HL-60 (cell line): ENCODE data around the gene KIAA0319L.

Experiments
- DNase-seq, 2 experiments: peaks; one replicate each; pipeline ENCODE4 v3.0.0-alpha.2; 2010 to 2020; ENCODE audit warnings: low read depth in 1 of 2, low spot score in 1 of 2
- H3K27ac ChIP-seq: fragments of 250-450 bp; sonication (Bioruptor Pico); replicated peaks from 2 replicates; pipeline ENCODE4 v1.5.1; 2020; ENCODE audit warnings: mild to moderate bottlenecking, moderate library complexity
- H3K27me3 ChIP-seq: fragments of 250-450 bp; sonication (Bioruptor Pico); 2 replicates; pipeline ENCODE4 v1.5.1; 2021; ENCODE audit warnings: mild to moderate bottlenecking, moderate library complexity; ENCODE audit not compliant: insufficient read depth, poor library complexity, severe bottlenecking
- H3K4me3 ChIP-seq: replicated peaks from 2 replicates; pipeline ENCODE4 v1.5.1; 2011; ENCODE audit warnings: mild to moderate bottlenecking, control low read depth, low read length; ENCODE audit not compliant: insufficient read depth
- CTCF ChIP-seq: IDR thresholded peaks from one replicate; pipeline ENCODE4 v1.5.1; 2011; ENCODE audit warnings: low read length, control low read depth, inconsistent platforms; ENCODE audit not compliant: insufficient read depth
- GABPA ChIP-seq: IDR thresholded peaks from 2 replicates; pipeline ENCODE4 v1.6.1; 2012; ENCODE audit warnings: low read depth
- POLR2AphosphoS5 ChIP-seq: IDR thresholded peaks from 2 replicates; pipeline ENCODE4 v1.6.1; 2012; ENCODE audit warnings: low read depth
- REST ChIP-seq: IDR thresholded peaks from 2 replicates; pipeline ENCODE4 v1.6.1; 2012; ENCODE audit warnings: low read depth; ENCODE audit not compliant: insufficient replicate concordance
- SPI1 ChIP-seq: IDR thresholded peaks from 2 replicates; pipeline ENCODE4 v1.6.1; 2012; ENCODE audit warnings: low read depth, mild to moderate bottlenecking, borderline replicate concordance

Gene KIAA0319L

GRCh38 chr1:35447278-35447677, 109.9 kb downstream of the KIAA0319L start:
- H3K27me3 ChIP-seq = no peaks in the 10 kb centered on the region
- peak overlapping the region; percentile 94 for H3K27ac ChIP-seq
- H3K4me3 ChIP-seq = no peak overlapping the region
- TF ChIP-seq REST (no peak), CTCF (no peak), POLR2AphosphoS5 (peak; percentile 49; the same call in 1 of the 2 replicates), GABPA (no peak), SPI1 (peak; percentile 59; the same call in 1 of the 2 replicates)
- DNase-seq = peak; percentile 46 to 90

GRCh38 chr1:35444519-35444774, 112.8 kb downstream of the KIAA0319L start:
- Histone ChIP-seq H3K27me3 (no peaks in the 10 kb centered on the region), H3K4me3 (no peak overlapping the region), H3K27ac (no peak overlapping the region; the same call in 1 of the 2 replicates)
- DNase-seq = no peak
- TF ChIP-seq GABPA (no peak), SPI1 (no peak), CTCF (no peak), REST (no peak), POLR2AphosphoS5 (no peak)

- Histone ChIP-seq H3K27ac (no peak overlapping the region; the same call in 1 of the 2 replicates), H3K4me3 (no peak overlapping the region), H3K27me3 (no peaks in the 10 kb centered on the region)
- TF ChIP-seq REST (no peak), GABPA (no peak), CTCF (no peak), SPI1 (no peak), POLR2AphosphoS5 (no peak)
- no peak for DNase-seq
Measured at GRCh38 chr1:35443768-35444518, 113.3 kb downstream of the KIAA0319L start.
